Activated effector memory CD4-positive, alpha-beta T cell treated with anti-CD3 and anti-CD28 coated beads, Interleukin-2, amount 50 U/mL, for 16 hours (primary cell): ENCODE data around the gene EPHA6.

Source experiments
- DNase-seq: peaks from one replicate; pipeline ENCODE4 v3.0.0-alpha.2; 2020

The EPHA6 gene

DNA sequence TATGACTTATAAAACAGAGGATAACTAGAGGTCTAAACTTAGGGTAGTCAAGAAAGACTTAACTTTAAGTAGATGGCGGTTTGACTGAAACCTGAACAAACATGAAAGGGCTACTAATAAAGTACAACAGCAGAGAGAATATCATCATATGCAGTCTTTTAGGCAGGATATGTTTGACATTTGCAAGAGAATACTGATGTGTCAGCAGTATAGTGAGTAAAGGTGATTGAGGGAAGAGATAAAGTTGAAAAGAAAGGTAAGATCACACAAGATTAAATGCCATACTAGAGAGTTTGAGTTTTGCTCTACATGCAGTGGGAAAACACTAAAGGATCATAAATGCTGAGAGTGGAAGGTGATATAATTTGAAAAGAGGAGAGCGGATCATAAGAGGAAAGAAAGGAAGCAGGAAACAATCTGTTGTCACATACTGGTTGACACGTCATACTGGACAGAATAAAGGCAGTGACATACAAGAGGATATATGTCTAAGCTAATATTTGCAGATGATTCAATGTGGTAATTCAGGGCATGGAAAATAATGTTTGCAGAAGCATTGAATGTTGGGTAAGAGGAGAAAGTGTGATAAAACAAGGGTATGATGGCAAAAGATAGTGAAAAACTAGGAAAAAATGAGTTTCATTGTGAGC lies 223.0 kb downstream of the EPHA6 start:
- no peak for DNase-seq

GRCh38 chr3:97043411-97043810 lies 229.0 kb downstream of the EPHA6 start:
- DNase-seq, result no peak

- DNase-seq, result no peak
These were observed 243.0 kb downstream of the EPHA6 start for GRCh38 chr3:97057365-97057764.

GRCh38 chr3:97059168-97059567 lies 244.8 kb downstream of the EPHA6 start:
- no peak for DNase-seq

DNA sequence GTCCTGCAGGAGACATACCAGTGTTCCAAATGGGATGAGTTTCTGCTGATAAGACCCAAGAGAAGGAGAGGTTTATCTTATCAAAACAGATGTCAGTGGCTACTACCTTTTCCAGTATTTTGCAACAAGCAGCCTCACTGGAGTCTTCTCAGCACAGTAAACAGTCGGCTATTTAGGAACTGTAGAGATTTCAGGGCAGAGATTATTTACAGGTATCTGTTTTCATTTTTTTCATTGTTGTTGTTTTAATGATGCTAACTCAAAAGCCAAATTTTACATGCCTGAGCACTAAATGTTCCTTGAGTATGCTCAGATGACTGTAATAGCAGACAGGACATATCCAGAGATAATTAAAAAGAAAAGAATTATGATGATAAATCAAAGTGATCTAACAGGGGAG lies 252.1 kb downstream of the EPHA6 start:
- DNase-seq, result no peak

- no peak for DNase-seq
These were observed 255.9 kb downstream of the EPHA6 start for GRCh38 chr3:97070302-97070701.

GRCh38 chr3:97074546-97074945 lies 260.2 kb downstream of the EPHA6 start:
- DNase-seq, result no peak

- DNase-seq, result no peak
These were observed 262.3 kb downstream of the EPHA6 start for GRCh38 chr3:97076673-97077072.

DNA sequence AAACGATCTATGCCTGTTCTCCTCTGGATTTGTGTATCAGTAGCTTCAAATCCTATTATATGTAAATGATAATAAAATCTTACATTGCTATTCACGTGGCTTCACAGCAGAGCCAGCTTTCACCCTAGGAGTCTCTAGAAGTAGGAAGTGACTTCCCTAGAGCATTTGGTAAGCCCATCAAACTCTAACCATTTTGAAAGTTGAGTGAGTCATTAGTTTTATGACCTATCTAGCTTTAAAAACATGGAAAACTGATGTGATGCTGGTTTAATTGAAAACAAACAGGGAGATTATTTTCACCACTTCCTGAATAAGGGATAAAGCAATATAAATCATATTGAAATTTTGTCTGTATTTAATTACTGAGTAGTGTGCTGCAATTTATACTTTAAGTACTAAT lies 275.2 kb downstream of the EPHA6 start:
- DNase-seq, result no peak

DNA sequence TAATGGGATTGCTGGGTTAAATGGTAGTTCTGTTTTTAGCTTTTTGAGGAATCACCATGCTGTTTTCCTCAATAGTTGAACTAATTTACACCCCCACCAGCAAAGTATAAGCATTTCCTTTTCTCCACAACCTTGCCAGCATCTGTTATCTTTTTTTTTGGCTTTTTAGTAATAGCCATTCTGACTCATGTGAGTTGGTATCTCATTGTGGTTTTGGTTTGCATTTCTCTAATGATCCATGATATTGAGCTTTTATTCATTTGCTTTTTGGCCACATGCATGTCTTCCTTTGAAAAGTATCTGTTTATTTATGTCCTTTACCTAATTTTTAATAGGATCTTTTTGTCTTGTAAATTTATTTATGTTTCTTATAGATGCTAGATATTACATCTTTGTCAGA lies 288.2 kb downstream of the EPHA6 start:
- DNase-seq, result no peak

GRCh38 chr3:97105989-97106651 lies 291.7 kb downstream of the EPHA6 start:
- DNase-seq, result no peak

DNA sequence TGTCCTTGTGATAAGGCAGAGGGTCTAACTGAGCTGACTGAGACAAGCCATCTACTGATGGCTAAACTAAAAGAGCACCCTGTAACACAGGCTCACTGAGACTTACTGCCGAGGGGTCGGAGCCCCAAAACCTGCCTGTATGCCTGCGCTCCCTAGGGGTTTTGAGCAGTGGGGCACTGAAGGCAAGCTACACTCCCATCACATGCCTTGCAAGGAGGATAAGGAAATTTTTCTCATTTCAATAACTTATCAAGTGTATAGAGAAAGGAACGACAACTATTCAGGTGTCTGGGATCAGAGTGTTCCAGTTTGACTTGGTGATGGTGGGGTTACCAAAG lies 292.2 kb downstream of the EPHA6 start:
- no peak for DNase-seq

DNA sequence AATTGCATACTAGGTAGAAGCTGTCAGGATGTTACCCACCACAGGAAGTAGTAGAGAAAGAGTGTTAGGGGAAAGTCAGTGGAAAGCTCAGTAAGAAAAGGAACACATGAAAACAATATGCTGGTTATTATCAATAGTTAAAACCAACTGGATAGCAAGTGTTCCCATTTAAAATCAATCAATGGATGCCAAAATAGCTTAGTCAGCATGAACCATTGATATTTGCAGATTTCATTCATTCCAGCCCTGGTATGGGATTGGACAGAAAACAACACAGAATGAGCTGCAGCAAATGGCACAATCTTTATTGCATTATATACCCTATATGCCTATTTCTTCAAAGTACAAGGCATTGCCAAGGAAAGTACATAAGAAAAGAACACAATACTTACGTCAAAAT lies 293.7 kb downstream of the EPHA6 start:
- DNase-seq, result no peak

DNA sequence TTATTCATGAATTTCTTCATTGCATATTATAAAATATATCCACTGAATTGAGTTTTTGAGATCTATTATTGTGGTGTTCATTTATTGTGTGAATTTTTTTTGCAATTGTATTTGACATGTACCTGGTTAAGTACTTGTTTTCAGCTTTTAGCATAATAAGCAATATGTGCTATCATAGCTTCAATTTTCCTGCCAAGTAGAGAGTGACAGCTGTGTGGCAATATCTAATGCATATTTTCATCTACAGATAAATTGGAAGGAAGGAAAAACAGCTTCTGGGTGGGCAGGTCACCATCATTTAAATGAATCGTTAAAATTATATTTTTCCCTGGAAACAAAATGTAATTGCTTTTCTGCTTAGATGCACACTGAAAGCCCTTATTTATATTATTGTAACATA lies 296.9 kb downstream of the EPHA6 start:
- DNase-seq, result no peak

DNA sequence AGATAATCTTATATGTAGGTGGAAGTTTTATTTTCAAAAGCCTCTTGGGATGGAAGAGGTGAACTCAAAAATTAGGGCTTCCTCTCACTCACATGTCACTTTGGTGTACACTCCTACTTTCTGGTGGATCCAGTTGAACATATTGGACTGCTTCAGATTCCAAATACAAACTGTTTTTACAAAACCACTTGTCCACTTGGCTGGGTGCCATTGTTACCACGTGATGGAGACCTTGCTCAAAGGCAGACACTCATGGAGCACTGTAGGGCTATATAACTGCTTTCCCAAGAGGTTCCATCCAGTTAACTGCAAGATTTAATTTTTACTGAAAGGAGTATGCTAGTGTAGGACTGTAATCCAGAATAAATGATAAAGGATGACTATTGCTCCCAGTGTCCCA lies 307.0 kb downstream of the EPHA6 start:
- no peak for DNase-seq

DNA sequence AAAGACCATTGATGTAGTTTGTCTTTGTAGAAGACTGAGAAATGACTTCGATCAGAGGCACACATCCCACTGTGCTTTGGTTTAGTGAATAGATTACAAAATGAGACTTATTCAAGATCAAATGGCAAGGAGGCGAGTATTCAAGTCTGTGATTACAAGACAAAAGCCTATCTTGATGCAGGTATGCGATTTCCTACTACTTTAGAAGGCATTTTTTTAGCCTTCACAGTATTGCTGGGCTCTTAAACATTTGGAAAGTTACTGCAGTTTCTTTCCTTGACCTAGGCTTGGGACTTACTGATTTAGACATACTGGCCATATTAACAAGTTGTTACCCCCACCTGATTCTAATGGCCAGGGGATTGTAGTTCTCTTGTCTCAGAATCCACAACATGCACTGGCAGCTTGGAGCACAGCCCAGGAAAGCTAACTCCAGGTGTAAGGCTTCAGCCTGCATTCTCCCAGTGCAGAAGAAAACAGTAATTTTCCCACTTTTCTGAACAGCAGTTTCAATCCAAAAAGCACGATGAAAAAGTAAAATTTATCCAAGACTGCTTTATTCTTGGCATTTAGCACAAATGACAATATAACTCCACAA lies 311.6 kb downstream of the EPHA6 start:
- DNase-seq, result no peak

DNA sequence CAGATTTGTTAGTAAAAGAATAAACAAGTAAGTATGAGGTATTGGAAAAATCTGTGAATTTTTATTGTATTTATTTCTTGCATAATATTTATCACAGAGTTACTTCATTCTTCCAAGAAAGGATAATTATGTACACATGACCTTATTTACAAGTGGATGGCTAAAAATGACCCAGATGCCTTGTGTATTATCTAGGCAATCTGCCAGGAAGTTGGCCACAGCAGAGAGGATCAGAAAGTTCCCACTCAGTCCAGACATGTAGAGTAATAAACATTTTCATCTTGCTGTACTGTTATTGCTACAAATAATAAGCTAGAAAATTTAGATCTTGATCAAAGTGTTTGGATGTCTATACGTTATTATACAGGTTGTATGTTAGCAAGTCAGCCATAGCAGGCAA lies 317.1 kb downstream of the EPHA6 start:
- DNase-seq, result no peak

GRCh38 chr3:97138914-97139541 lies 324.6 kb downstream of the EPHA6 start:
- no peak for DNase-seq

DNA sequence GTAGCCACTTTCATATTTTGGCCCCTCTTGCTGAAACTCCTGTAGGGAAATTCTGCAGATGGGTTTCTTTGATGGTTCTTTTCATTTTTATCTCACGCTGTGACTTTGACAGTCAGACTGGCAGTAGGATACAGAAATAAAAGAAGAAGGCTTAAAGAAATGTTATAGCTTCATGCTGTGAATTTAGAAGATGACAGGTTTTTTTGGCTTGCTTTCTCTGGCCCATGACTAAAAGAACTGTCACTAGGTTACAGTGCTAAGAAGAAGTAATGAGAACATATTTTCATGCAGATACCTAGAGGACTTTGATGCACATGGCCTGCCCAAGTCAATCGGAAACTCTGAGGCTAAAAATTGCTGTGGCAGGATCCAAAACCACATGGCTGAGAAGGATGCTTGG lies 334.5 kb downstream of the EPHA6 start:
- DNase-seq, result no peak

DNA sequence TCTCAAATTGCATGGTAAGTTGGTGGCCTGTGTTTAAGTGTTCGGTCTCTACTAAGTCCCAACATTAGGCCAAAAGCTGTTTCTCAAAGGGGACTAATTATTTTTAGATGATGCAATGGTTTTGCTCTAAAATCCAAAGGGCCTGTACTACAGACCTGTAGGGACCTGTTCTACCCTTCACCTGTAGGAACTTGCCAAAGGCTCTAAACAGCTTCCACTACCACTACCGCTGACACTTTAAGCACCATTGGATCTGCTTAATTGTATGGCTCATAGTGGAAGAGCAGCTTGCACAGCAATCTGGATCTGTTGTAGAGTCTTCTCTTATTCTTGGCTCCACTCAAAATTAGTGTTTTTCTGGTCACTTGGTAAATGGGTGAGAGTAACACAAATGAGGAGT lies 346.8 kb downstream of the EPHA6 start:
- DNase-seq, result no peak

- no peak for DNase-seq
These were observed 362.8 kb downstream of the EPHA6 start for GRCh38 chr3:97177242-97177641.

- DNase-seq, result no peak
These were observed 367.3 kb downstream of the EPHA6 start for GRCh38 chr3:97181704-97182103.

DNA sequence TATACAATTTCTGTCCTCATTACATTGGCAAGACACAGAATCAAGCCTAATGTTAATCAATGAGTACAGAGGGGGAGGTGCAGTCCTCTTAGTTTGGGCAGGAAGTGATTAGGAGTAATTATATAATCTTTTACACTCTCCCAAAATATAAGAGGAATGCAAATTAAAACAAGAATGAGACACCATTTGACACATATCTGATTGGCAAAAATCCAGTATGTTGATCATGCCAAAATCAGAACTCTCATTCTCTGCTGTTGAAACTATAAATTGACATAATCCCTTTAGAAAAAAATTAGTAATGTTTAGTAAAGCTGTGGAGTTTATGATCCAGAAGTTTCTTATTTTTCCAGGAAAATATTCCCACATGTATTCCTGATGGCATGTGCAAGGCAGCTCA lies 373.4 kb downstream of the EPHA6 start:
- DNase-seq, result no peak

GRCh38 chr3:97189835-97190234 lies 375.4 kb downstream of the EPHA6 start:
- DNase-seq, result no peak
